Nephron (organoid): ENCODE data around the gene PSMD2.
A peak's percentile ranks its signal among the peaks of the same experiment; 100 is the strongest.

Source experiments
- H3K27ac Mint-ChIP-seq, 3 experiments: 2 replicates each; pipeline ENCODE4 v1.8.0; 2020; ENCODE audit warnings: mixed read lengths in 3 of 3, mild to moderate bottlenecking in 2 of 3, moderate library complexity in 1 of 3
- H3K27me3 Mint-ChIP-seq: 2 replicates; pipeline ENCODE4 v1.8.0; 2021; ENCODE audit warnings: low read depth, mild to moderate bottlenecking, moderate library complexity, mixed read lengths
- H3K36me3 Mint-ChIP-seq: 2 replicates; pipeline ENCODE4 v1.8.0; 2020; ENCODE audit warnings: low read depth, mixed read lengths
- H3K4me1 Mint-ChIP-seq: 2 replicates; pipeline ENCODE4 v1.8.0; 2020; ENCODE audit warnings: mixed read lengths
- H3K4me3 Mint-ChIP-seq, 3 experiments: 2 replicates each; pipeline ENCODE4 v1.8.0; 2020; ENCODE audit warnings: mild to moderate bottlenecking in 3 of 3, mixed read lengths in 3 of 3, moderate library complexity in 2 of 3
- H3K9me3 Mint-ChIP-seq: 2 replicates; pipeline ENCODE4 v1.8.0; 2020; ENCODE audit warnings: mixed read lengths
- TF ChIP-seq, protein P1 (sequence below), 3 experiments: fragments of 200-600 bp; sonication (generic); IDR thresholded peaks; one replicate each; pipeline ENCODE4 v1.5.0; 2021; ENCODE audit warnings: antibody characterized with exemption in 3 of 3; ENCODE audit not compliant: unreplicated experiment in 3 of 3

The PSMD2 gene

DNA sequence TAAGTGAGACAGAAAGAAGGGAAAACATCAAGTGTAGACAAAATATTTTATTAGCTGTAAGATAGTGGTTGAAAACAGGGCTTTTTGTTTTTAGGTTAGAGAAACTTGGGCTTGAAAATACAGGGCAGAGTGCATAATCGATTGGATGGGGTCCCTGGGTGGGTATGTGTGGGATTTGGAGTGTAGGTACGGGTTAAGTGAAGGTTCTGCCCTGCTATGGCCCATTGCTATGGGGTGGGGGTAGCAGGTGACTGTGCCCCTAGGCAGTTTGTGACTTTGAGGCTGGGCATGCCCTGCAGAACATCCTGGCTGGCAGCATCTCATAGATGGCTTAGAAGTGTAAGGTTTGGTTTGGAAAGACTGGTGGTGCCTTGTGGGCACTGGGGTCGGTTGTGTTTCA lies 34.7 kb downstream of the PSMD2 start:
- Mint-ChIP-seq H3K4me3 (peak overlapping the region; percentile 43 to 63 (median 59)), H3K4me1 (peaks cover 22% of the 10 kb centered on the region), H3K36me3 (peaks cover 46% of the 10 kb centered on the region)

DNA sequence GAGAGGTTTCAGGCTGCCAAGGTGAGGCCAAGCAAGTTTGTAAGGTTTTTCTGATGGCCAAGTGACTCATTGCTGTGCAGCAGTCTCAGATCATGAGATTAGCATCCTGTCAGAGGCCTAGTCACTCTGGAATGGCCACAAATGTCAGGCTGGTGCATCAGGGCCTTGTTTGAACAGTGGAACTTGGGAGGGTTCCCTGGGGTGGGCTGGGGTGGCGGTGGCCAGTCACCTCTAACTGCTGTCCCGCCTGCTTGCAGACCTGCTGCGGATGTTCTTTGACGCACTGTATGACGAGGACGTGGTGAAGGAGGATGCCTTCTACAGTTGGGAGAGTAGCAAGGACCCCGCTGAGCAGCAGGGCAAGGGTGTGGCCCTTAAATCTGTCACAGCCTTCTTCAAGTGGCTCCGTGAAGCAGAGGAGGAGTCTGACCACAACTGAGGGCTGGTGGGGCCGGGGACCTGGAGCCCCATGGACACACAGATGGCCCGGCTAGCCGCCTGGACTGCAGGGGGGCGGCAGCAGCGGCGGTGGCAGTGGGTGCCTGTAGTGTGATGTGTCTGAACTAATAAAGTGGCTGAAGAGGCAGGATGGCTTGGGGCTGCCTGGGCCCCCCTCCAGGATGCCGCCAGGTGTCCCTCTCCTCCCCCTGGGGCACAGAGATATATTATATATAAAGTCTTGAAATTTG lies 35.6 kb downstream of the PSMD2 start:
- Mint-ChIP-seq H3K27me3 (peaks cover 3% of the 10 kb centered on the region), H3K27ac (peak overlapping the region; percentile 4 to 40 (median 15)), H3K4me3 (peak overlapping the region; percentile 59 to 64 (median 63)), H3K4me1 (peaks cover 27% of the 10 kb centered on the region), H3K36me3 (peaks cover 37% of the 10 kb centered on the region), H3K9me3 (no peaks in the 10 kb centered on the region)
- TF ChIP-seq, protein P1, sequence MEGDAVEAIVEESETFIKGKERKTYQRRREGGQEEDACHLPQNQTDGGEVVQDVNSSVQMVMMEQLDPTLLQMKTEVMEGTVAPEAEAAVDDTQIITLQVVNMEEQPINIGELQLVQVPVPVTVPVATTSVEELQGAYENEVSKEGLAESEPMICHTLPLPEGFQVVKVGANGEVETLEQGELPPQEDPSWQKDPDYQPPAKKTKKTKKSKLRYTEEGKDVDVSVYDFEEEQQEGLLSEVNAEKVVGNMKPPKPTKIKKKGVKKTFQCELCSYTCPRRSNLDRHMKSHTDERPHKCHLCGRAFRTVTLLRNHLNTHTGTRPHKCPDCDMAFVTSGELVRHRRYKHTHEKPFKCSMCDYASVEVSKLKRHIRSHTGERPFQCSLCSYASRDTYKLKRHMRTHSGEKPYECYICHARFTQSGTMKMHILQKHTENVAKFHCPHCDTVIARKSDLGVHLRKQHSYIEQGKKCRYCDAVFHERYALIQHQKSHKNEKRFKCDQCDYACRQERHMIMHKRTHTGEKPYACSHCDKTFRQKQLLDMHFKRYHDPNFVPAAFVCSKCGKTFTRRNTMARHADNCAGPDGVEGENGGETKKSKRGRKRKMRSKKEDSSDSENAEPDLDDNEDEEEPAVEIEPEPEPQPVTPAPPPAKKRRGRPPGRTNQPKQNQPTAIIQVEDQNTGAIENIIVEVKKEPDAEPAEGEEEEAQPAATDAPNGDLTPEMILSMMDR (IDR thresholded peaks at IDR 0.05; ENCODE audit: unreplicated experiment in 3 of 3) = no peak

More for the DNA sequence above, 34.7 kb downstream of the PSMD2 start:
- peaks cover 3% of the 10 kb centered on the region for H3K27me3 Mint-ChIP-seq
- TF ChIP-seq, protein P1 (IDR thresholded peaks at IDR 0.05; ENCODE audit: unreplicated experiment in 3 of 3) = no peak
- H3K9me3 Mint-ChIP-seq = no peaks in the 10 kb centered on the region
- peak overlapping the region; percentile 13 to 40 (median 15) for H3K27ac Mint-ChIP-seq

DNA sequence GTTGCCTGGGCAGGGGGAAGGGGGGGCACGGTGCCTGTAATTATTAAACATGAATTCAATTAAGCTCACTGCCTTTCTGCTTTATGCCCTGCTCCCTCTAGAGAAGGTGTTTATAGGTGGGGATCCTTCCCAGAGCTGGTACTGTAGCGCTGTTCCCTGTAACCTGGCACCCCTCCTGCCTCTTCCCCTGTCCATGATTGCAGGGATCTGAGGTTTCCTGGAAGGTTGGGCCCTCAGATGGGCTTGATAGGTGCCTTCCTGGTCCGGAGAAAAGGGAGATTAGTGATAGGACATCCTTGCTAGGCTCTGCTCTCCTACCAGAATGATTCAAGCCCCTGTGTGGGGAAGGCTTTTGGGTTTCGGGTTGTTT lies 36.2 kb downstream of the PSMD2 start:
- TF ChIP-seq, protein P1 (IDR thresholded peaks at IDR 0.05; ENCODE audit: unreplicated experiment in 3 of 3) = no peak
- Mint-ChIP-seq H3K36me3 (peaks cover 33% of the 10 kb centered on the region), H3K27ac (peak overlapping the region; percentile 78 to 89 (median 88)), H3K4me1 (peaks cover 27% of the 10 kb centered on the region), H3K4me3 (peak overlapping the region; percentile 91 to 94 (median 93)), H3K9me3 (no peaks in the 10 kb centered on the region), H3K27me3 (peaks cover 3% of the 10 kb centered on the region)

DNA sequence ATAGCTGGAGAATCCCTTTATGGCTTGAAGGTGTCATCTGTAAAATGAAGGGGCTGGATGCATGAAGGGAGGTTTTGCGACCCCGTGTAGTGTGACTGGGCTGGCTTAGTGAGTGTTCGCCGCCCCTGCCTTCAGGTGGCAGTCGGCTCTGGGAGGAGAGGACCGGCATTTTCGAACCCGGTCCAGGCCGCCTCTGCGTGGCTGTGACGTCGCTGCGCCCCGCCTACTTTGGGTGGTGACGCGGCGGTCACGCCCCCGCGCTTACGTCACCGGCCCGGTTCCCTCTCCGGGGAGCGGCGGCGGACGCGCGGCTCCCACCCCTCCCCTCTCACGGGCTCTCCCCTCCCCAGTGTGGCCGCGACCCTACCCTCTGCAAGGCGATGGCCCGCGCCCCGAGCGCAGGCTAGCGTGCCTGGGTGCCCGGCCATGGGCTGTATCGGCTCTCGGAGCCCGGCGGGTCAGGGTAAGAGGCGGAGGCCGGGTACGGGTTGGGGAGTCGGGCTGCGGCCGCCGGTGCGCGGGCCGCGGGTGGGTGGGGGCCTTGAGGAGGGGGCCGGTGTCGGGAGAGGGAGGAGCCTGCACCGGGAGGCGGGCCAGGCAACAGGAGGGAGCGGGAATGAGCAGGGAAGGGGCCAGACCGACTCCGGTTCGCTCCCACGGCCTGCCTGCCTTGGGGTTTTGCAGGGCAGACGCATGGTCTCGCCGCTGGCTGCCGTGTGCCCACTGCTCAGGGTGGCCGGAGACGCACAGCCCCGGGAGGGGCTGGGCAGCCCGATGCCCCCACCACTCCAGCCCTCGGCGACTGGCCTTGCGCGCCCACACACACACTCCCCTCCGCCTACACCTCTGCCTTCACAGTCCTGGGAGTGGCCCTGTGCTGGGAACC lies 36.9 kb downstream of the PSMD2 start:
- H3K36me3 Mint-ChIP-seq = peaks cover 34% of the 10 kb centered on the region
- H3K27ac Mint-ChIP-seq = peak overlapping the region; percentile 89 to 96 (median 90)
- TF ChIP-seq, protein P1 (IDR thresholded peaks at IDR 0.05; ENCODE audit: unreplicated experiment in 3 of 3) = no peak
- H3K27me3 Mint-ChIP-seq = peaks cover 3% of the 10 kb centered on the region
- H3K9me3 Mint-ChIP-seq = no peaks in the 10 kb centered on the region
- peak overlapping the region; percentile 91 to 94 (median 93) for H3K4me3 Mint-ChIP-seq
- H3K4me1 Mint-ChIP-seq = peaks cover 27% of the 10 kb centered on the region

DNA sequence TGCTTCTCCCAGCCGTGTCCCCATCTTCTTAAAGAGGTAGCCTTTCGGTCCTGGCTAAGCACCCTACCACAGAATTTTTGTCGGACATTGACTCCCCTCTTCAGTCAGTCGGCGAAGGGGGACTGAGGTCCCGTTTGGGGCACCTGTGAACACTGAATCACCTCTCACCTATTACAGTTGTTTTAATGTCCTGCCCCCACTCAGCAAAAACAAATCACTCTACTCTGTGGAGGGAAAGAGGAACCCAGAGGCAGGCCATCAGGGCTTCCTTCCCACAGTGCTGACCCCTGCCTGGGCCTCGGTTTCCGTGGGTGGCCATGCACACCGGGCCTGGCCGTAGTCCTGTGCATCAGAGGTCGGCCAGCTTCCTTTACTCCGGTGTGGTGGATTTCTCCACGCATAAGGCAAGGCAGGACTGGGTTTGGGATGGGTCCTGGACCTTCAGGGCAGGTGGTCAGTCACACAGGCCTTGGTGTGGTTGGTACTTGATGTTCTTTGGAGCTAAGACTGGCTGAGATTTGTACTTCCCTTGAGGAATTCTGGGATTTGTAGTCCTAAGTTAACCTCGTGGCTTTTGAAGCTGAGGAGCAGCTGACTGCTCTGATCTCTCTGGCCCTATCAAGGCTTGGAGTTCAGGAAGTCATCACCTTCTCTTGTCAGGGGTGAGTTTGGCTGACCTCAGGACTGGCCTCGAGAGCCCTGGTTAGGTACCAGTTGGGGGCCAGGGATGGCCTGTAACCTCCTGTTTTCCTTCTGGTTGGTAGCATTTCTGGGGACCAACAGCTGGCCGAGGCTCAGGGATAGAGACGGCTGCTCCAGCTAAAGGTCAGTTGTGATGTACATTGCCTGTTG lies 37.7 kb downstream of the PSMD2 start:
- H3K9me3 Mint-ChIP-seq = no peaks in the 10 kb centered on the region
- TF ChIP-seq, protein P1 (IDR thresholded peaks at IDR 0.05; ENCODE audit: unreplicated experiment in 3 of 3) = no peak
- peaks cover 26% of the 10 kb centered on the region for H3K36me3 Mint-ChIP-seq
- peaks cover 3% of the 10 kb centered on the region for H3K27me3 Mint-ChIP-seq
- peak overlapping the region; percentile 89 to 96 (median 90) for H3K27ac Mint-ChIP-seq
- H3K4me3 Mint-ChIP-seq = peak overlapping the region; percentile 91 to 94 (median 93)
- peaks cover 27% of the 10 kb centered on the region for H3K4me1 Mint-ChIP-seq
